Hepatocyte (in vitro differentiated cells): Measurements from ENCODE around the gene ATAD2B.

Experiments
- CTCF ChIP-seq: fragments of 200-600 bp; sonication (generic); IDR thresholded peaks from 2 replicates; pipeline ENCODE4 v1.5.1; 2016; ENCODE audit warnings: antibody characterized with exemption, mild to moderate bottlenecking; ENCODE audit not compliant: poor library complexity
- EZH2phosphoT487 ChIP-seq: fragments of 200-600 bp; sonication (generic); IDR thresholded peaks from one replicate; pipeline ENCODE4 v1.6.1; 2018; ENCODE audit warnings: antibody characterized with exemption, mild to moderate bottlenecking, low read depth, moderate library complexity; ENCODE audit not compliant: unreplicated experiment, severe bottlenecking

GRCh38 chr2:23900133-23900532, 26.8 kb downstream of the ATAD2B start:
- TF ChIP-seq CTCF, result no peak
- TF ChIP-seq EZH2phosphoT487, result no peak
